Measurements from ENCODE around the gene CYBC1. TPM values are rescaled to one million over a fixed set of nuclear protein-coding genes. Genes with fewer than 3 reads are reported as not detected.
A peak's percentile ranks its signal among the peaks of the same experiment; 100 is the strongest.

Gene CYBC1
- total and polyA plus RNA-seq, 2 donors (not counting 1 experiment from before 2014, with no cell fraction given): 328 to 569 TPM

DNA sequence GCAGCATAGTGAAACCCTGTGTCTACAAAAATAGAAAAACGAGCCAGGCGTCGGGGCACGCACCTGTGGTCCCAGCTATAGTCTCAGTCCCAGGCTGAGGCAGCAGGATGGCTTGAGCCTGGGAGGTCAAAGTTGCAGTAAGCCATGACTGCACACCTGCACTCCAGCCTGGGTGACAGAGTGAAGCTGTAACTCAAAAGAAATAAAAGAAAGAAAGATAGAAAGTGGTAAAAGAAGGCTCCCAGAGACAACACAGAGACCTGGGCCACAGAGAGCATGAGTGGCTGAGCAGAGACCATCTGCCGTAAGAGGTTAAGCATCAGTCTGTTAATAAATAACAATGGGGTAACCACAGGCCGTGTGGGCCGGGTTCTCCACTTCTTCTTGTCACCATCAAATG lies 47.7 kb downstream of the CYBC1 start:
- intact Hi-C loops (cut with micrococcal nuclease): no loop called here
- no peak overlapping the region for H3K4me2 ChIP-seq (replicated peaks; ENCODE audit: low read depth, low read length, poor library complexity, severe bottlenecking)
- H3K9me3 ChIP-seq (ENCODE audit: control extremely low read depth in 1 of 3, control insufficient read depth in 2 of 3, insufficient read depth in 1 of 3, low read length in 2 of 3): no peaks in the 10 kb centered on the region
- peaks cover 8 to 19% of the 10 kb centered on the region in 2 donors for H3K4me1 ChIP-seq (ENCODE audit: control insufficient read depth in 2 of 2, insufficient read depth in 2 of 2, low read length in 2 of 2)
- peaks cover 2 to 24% of the 10 kb centered on the region in 2 experiments for H3K36me3 ChIP-seq (replicated peaks in 1 of 2; ENCODE audit: control extremely low read depth in 1 of 2, control insufficient read depth in 1 of 2, extremely low read depth in 1 of 2, insufficient read depth in 2 of 2, low read length in 1 of 2)
- H3K27ac ChIP-seq (ENCODE audit: low read length in 2 of 2): no peak overlapping the region
- Mint-ChIP-seq H3K27ac (no peak overlapping the region), H3K4me3 (no peak overlapping the region), H3K27me3 (no peaks in the 10 kb centered on the region), H3K9me3 (ENCODE audit: insufficient read depth) (no peaks in the 10 kb centered on the region), H3K4me1 (peaks cover 13% of the 10 kb centered on the region)
- CTCF ChIA-PET: no interaction called here
- H3K4me3 ChIP-seq (ENCODE audit: control extremely low read depth in 1 of 5, extremely low read depth in 1 of 5, insufficient read depth in 1 of 5, low read depth in 2 of 5, low read length in 4 of 5): no peak overlapping the region
- DNase-seq (no peak), ATAC-seq (ENCODE audit: low read depth) (no peak)
- H4K20me1 ChIP-seq (ENCODE audit: control insufficient read depth, insufficient read depth, low read length, poor library complexity, severe bottlenecking): no peaks in the 10 kb centered on the region
- H3K9ac ChIP-seq (ENCODE audit: low read length): no peak overlapping the region
- H3K79me2 ChIP-seq (ENCODE audit: control insufficient read depth, insufficient read depth, low read length): no peaks in the 10 kb centered on the region
- no peak overlapping the region for H2AFZ ChIP-seq (ENCODE audit: insufficient read depth, low read depth, low read length, poor library complexity, severe bottlenecking)
- no peaks in the 10 kb centered on the region for H3K27me3 ChIP-seq (replicated peaks in 1 of 4; ENCODE audit: control extremely low read depth in 1 of 4, control insufficient read depth in 3 of 4, insufficient read depth in 4 of 4, low read length in 3 of 4)
- no peak for TF ChIP-seq EZH2 (IDR thresholded peaks at IDR 0.05; ENCODE audit: borderline replicate concordance, insufficient read depth, low read depth, low read length, poor library complexity, severe bottlenecking)
- TF ChIP-seq, protein P1, sequence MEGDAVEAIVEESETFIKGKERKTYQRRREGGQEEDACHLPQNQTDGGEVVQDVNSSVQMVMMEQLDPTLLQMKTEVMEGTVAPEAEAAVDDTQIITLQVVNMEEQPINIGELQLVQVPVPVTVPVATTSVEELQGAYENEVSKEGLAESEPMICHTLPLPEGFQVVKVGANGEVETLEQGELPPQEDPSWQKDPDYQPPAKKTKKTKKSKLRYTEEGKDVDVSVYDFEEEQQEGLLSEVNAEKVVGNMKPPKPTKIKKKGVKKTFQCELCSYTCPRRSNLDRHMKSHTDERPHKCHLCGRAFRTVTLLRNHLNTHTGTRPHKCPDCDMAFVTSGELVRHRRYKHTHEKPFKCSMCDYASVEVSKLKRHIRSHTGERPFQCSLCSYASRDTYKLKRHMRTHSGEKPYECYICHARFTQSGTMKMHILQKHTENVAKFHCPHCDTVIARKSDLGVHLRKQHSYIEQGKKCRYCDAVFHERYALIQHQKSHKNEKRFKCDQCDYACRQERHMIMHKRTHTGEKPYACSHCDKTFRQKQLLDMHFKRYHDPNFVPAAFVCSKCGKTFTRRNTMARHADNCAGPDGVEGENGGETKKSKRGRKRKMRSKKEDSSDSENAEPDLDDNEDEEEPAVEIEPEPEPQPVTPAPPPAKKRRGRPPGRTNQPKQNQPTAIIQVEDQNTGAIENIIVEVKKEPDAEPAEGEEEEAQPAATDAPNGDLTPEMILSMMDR (IDR thresholded peaks at IDR 0.05): no peak
- POLR2A ChIA-PET: no interaction called here
- 64% methylated on average over 5 of the region's 7 CpGs for WGBS (ENCODE audit: insufficient coverage)

DNA sequence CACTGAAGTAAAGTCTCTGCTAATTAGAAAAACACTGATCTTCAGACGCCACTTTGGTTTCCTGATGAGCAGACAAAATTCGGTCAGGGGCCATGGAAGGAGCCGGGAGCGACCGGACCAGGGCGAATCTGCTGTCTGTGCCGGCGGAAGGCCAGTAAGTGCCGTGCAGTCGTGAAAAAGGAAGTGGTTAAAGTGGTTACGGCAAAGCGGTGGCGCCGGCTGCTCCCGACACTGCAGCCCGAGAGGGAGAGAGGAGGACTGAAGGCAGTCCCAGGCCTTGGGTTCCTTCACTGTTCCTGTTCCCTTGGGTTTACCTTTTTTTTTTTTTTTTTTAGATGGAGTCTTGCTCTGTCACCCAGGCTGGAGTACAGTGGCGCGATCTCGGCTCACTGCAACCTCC lies 49.7 kb downstream of the CYBC1 start:
- CTCF ChIA-PET: interaction anchor here (1.3 kb wide), 1 partner anchor 18 kb away, joined by 5 read pairs; no protein-coding TSS in a partner anchor
- DNase-seq: peak; percentile 74
- intact Hi-C loops (cut with micrococcal nuclease): no loop called here

More for the DNA sequence above, 49.7 kb downstream of the CYBC1 start:
- peak overlapping the region; percentile 49 for H3K9ac ChIP-seq (ENCODE audit: low read length)
- H3K27me3 ChIP-seq (replicated peaks in 1 of 4; ENCODE audit: control extremely low read depth in 1 of 4, control insufficient read depth in 3 of 4, insufficient read depth in 4 of 4, low read length in 3 of 4): no peaks in the 10 kb centered on the region
- under 1% methylated on average over 16 of the region's 19 CpGs for WGBS (ENCODE audit: insufficient coverage)
- no peaks in the 10 kb centered on the region for H3K79me2 ChIP-seq (ENCODE audit: control insufficient read depth, insufficient read depth, low read length)
- peak; percentile 79 for ATAC-seq (ENCODE audit: low read depth)
- H3K9me3 Mint-ChIP-seq (ENCODE audit: insufficient read depth): no peaks in the 10 kb centered on the region
- peak overlapping the region; percentile 81 for H3K4me2 ChIP-seq (replicated peaks; ENCODE audit: low read depth, low read length, poor library complexity, severe bottlenecking)
- POLR2A ChIA-PET: no interaction called here
- no peak overlapping the region for H3K27ac ChIP-seq (ENCODE audit: low read length in 2 of 2)
- no peaks in the 10 kb centered on the region for H3K9me3 ChIP-seq (ENCODE audit: control extremely low read depth in 1 of 3, control insufficient read depth in 2 of 3, insufficient read depth in 1 of 3, low read length in 2 of 3)
- no peaks in the 10 kb centered on the region for H3K27me3 Mint-ChIP-seq
- H2AFZ ChIP-seq (ENCODE audit: insufficient read depth, low read depth, low read length, poor library complexity, severe bottlenecking): peak overlapping the region; percentile 62
- H3K4me1 Mint-ChIP-seq: peaks cover 10% of the 10 kb centered on the region
- no peak overlapping the region for H3K27ac Mint-ChIP-seq
- peak overlapping the region; percentile 86 for H3K4me3 Mint-ChIP-seq
- peaks cover 8 to 14% of the 10 kb centered on the region in 2 donors for H3K4me1 ChIP-seq (ENCODE audit: control insufficient read depth in 2 of 2, insufficient read depth in 2 of 2, low read length in 2 of 2)
- H4K20me1 ChIP-seq (ENCODE audit: control insufficient read depth, insufficient read depth, low read length, poor library complexity, severe bottlenecking): no peaks in the 10 kb centered on the region
- peak overlapping the region in 3 of 5 experiments; percentile 15 to 42 (median 33) for H3K4me3 ChIP-seq (ENCODE audit: control extremely low read depth in 1 of 5, extremely low read depth in 1 of 5, insufficient read depth in 1 of 5, low read depth in 2 of 5, low read length in 4 of 5)
- H3K36me3 ChIP-seq (replicated peaks in 1 of 2; ENCODE audit: control extremely low read depth in 1 of 2, control insufficient read depth in 1 of 2, extremely low read depth in 1 of 2, insufficient read depth in 2 of 2, low read length in 1 of 2): peaks cover 2 to 19% of the 10 kb centered on the region in 2 experiments
- TF ChIP-seq, protein P1 (IDR thresholded peaks at IDR 0.05): no peak
- no peak for TF ChIP-seq EZH2 (IDR thresholded peaks at IDR 0.05; ENCODE audit: borderline replicate concordance, insufficient read depth, low read depth, low read length, poor library complexity, severe bottlenecking)

All from B cell (primary cell).